Thyroid gland (tissue), 4 donors: Measurements from ENCODE around the gene FGF23.

ENCODE experiments used
- POLR2A ChIP-seq, 2 donors: fragments of 450-650 bp; IDR thresholded peaks; one replicate each; pipeline ENCODE4 v1.6.1; 2017; ENCODE audit warnings: antibody characterized with exemption in 2 of 2, mild to moderate bottlenecking in 2 of 2, moderate library complexity in 1 of 2
- TF ChIP-seq, protein P1 (sequence below), 6 experiments: fragments of 200-600 bp in 3 of 6; fragments of 450-650 bp in 3 of 6; sonication (generic) in 3 of 6; IDR thresholded peaks; one replicate each; pipeline ENCODE4 v1.5.1; 2016 to 2019; ENCODE audit warnings: antibody characterized with exemption in 6 of 6, mild to moderate bottlenecking in 2 of 6, inconsistent platforms in 1 of 6, moderate library complexity in 1 of 6

- TF ChIP-seq, protein P1, sequence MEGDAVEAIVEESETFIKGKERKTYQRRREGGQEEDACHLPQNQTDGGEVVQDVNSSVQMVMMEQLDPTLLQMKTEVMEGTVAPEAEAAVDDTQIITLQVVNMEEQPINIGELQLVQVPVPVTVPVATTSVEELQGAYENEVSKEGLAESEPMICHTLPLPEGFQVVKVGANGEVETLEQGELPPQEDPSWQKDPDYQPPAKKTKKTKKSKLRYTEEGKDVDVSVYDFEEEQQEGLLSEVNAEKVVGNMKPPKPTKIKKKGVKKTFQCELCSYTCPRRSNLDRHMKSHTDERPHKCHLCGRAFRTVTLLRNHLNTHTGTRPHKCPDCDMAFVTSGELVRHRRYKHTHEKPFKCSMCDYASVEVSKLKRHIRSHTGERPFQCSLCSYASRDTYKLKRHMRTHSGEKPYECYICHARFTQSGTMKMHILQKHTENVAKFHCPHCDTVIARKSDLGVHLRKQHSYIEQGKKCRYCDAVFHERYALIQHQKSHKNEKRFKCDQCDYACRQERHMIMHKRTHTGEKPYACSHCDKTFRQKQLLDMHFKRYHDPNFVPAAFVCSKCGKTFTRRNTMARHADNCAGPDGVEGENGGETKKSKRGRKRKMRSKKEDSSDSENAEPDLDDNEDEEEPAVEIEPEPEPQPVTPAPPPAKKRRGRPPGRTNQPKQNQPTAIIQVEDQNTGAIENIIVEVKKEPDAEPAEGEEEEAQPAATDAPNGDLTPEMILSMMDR (IDR thresholded peaks at IDR 0.05), result no peak
- TF ChIP-seq POLR2A (IDR thresholded peaks at IDR 0.05), result no peak
Observed at GRCh38 chr12:4417455-4417854, 37.9 kb upstream of the FGF23 start.
